HG03064 (cell line): Measurements from ENCODE around the gene DPH6.

Source experiments
- ATAC-seq: cut with Tn5 transposase; IDR thresholded peaks from one replicate; pipeline ENCODE4 v1.9.1; 2021; ENCODE audit warnings: low read depth; ENCODE audit not compliant: unreplicated experiment

DPH6 gene

GRCh38 chr15:35545316-35545823 is 595 bp downstream of the DPH6 start:
- ATAC-seq: peak; percentile 24

GRCh38 chr15:35540885-35541284 is 5.1 kb downstream of the DPH6 start:
- ATAC-seq: no peak

GRCh38 chr15:35540021-35540420 is 5.9 kb downstream of the DPH6 start:
- no peak for ATAC-seq

- no peak for ATAC-seq
Measured at GRCh38 chr15:35535365-35535916, 10.5 kb downstream of the DPH6 start.

- ATAC-seq: no peak
Measured at GRCh38 chr15:35533130-35534110, 12.5 kb downstream of the DPH6 start.

GRCh38 chr15:35530698-35531097 is 15.3 kb downstream of the DPH6 start:
- no peak for ATAC-seq

- ATAC-seq: no peak
Measured at GRCh38 chr15:35529784-35530183, 16.2 kb downstream of the DPH6 start.

- ATAC-seq: no peak
Measured at GRCh38 chr15:35522061-35522460, 23.9 kb downstream of the DPH6 start.

- ATAC-seq: peak; percentile 59
Measured at GRCh38 chr15:35519541-35520149, 26.3 kb downstream of the DPH6 start.

- ATAC-seq: no peak
Measured at GRCh38 chr15:35519052-35519451, 26.9 kb downstream of the DPH6 start.

GRCh38 chr15:35514759-35515158 is 31.2 kb downstream of the DPH6 start:
- ATAC-seq: no peak

GRCh38 chr15:35507932-35508638 is 37.9 kb downstream of the DPH6 start:
- no peak for ATAC-seq

- no peak for ATAC-seq
Measured at GRCh38 chr15:35506272-35506870, 39.6 kb downstream of the DPH6 start.

GRCh38 chr15:35505809-35506208 is 40.2 kb downstream of the DPH6 start:
- ATAC-seq: no peak

- ATAC-seq: no peak
Measured at GRCh38 chr15:35505141-35505540, 40.8 kb downstream of the DPH6 start.

- no peak for ATAC-seq
Measured at GRCh38 chr15:35499723-35500122, 46.2 kb downstream of the DPH6 start.

GRCh38 chr15:35496585-35496984 is 49.4 kb downstream of the DPH6 start:
- ATAC-seq: peak; percentile 99

GRCh38 chr15:35495080-35495479 is 50.9 kb downstream of the DPH6 start:
- ATAC-seq: no peak

GRCh38 chr15:35491999-35492398 is 54.0 kb downstream of the DPH6 start:
- ATAC-seq: no peak

- no peak for ATAC-seq
Measured at GRCh38 chr15:35491173-35491572, 54.8 kb downstream of the DPH6 start.
